GM12874 (cell line): ENCODE results near the gene ACSL3.

ENCODE experiments used
- TF ChIP-seq, protein P1 (sequence below): IDR thresholded peaks from 2 replicates; pipeline ENCODE4 v1.5.1; 2011; ENCODE audit warnings: low read depth, mild to moderate bottlenecking, control low read depth, low read length, moderate library complexity; ENCODE audit not compliant: insufficient read depth

Gene ACSL3

DNA sequence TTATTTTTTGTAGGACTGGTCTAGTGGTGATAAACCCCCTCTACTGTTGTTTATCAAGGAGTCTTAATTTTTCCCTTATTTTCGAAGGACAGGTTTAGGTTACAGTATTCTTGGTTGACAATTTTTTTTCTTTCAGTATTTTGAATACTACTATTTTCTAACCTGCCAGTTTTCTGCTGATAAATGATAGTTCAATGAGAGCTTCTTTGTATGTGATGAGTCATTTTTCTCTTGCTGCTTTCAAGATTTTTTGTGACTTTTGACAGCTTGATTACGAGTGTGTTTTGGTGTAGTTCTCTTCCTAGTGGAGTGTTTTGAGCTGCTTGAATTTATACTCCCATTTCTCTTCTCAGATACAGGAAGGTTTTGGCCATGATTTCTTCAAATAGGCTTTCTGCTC lies 77.5 kb downstream of the ACSL3 start:
- TF ChIP-seq, protein P1, sequence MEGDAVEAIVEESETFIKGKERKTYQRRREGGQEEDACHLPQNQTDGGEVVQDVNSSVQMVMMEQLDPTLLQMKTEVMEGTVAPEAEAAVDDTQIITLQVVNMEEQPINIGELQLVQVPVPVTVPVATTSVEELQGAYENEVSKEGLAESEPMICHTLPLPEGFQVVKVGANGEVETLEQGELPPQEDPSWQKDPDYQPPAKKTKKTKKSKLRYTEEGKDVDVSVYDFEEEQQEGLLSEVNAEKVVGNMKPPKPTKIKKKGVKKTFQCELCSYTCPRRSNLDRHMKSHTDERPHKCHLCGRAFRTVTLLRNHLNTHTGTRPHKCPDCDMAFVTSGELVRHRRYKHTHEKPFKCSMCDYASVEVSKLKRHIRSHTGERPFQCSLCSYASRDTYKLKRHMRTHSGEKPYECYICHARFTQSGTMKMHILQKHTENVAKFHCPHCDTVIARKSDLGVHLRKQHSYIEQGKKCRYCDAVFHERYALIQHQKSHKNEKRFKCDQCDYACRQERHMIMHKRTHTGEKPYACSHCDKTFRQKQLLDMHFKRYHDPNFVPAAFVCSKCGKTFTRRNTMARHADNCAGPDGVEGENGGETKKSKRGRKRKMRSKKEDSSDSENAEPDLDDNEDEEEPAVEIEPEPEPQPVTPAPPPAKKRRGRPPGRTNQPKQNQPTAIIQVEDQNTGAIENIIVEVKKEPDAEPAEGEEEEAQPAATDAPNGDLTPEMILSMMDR, result no peak

DNA sequence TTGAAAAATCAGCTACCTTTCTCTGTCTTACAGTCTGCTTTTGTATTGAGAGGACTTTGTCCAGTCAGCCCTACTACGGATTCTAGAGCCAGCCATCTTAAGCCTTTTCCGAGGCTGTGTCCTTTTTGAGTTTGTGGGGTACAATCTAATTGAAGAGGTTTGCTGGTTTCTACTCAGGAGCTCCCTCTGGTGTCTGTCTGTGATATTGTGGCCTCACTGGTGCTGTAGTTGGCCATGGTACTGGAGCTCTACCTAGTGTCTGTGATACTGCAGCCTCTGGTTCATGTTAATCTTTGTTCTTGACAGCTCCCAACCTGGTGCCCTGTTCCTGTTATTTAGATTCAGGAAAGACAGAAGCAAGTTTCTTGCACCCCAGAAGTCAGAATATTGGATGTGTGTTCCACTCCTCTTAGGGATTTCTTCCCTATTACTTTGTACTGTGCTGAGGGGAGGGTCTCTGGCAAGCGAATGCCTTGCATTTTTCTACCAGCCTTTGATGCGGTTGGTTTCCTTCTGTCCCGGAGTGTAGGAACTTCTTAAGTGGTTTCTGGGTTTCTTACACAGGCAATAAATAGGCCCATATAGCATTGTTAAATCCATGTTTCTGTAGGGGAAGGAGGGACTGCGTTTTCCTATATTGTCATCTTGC lies 78.5 kb downstream of the ACSL3 start:
- TF ChIP-seq, protein P1, result peak; percentile 85

DNA sequence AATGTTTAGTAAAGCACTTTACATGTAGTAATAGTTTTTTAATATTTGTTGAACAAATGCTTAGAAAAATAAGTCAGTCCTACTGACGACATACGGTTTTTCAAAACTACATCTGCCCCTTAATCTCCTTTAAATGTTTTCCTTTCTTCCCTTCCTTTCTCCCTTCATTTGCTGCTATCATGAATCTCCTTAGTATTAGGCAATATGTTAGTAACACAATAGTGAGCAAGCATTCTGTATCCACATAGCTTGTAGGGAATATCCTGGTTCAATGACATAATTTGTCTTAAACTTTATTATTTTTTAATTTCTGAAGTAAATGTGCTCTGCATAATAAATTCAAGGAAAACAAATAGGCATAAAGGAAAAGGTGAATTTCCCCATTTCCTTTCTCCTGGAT lies 79.1 kb downstream of the ACSL3 start:
- TF ChIP-seq, protein P1, result no peak

DNA sequence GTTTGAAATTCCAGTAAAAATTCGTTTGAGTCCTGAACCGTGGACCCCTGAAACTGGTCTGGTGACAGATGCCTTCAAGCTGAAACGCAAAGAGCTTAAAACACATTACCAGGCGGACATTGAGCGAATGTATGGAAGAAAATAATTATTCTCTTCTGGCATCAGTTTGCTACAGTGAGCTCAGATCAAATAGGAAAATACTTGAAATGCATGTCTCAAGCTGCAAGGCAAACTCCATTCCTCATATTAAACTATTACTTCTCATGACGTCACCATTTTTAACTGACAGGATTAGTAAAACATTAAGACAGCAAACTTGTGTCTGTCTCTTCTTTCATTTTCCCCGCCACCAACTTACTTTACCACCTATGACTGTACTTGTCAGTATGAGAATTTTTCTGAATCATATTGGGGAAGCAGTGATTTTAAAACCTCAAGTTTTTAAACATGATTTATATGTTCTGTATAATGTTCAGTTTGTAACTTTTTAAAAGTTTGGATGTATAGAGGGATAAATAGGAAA lies 80.7 kb downstream of the ACSL3 start:
- TF ChIP-seq, protein P1, result no peak

DNA sequence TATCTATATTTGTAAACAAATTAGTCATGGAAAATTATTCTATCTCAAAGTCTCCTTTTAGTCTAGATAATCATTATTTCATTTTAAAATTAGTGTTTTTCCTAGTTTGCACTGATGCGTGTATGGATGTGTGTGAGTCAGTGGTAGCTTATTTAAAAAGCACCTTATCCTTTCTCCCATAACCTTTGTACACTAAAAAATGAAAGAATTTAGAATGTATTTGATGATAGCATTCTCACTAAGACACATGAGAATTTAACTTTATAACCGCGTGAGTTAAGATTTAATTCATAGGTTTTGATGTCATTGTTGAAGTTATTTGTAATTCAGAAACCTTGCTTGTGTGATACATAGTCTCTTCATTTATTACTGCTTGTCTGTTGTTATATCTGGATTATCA lies 81.7 kb downstream of the ACSL3 start:
- TF ChIP-seq, protein P1, result no peak

DNA sequence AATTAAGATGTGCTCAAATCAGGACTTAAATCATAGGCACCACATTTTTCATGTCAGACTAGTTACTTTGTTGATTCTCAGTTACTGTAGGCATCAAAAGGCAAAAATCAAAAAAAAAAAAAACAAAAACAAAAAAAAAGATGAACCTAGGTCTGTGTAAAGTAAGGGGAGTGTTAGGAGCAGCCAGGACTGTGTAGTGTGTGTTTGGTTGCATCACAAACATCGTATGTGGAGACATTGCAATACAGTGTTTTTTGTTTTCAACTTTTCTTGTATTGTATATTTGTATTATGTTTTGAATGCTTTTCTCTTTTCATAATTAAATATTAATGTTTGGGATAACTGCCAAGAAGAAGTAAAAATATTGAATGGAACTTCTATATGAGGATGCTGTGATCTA lies 82.1 kb downstream of the ACSL3 start:
- TF ChIP-seq, protein P1, result no peak

DNA sequence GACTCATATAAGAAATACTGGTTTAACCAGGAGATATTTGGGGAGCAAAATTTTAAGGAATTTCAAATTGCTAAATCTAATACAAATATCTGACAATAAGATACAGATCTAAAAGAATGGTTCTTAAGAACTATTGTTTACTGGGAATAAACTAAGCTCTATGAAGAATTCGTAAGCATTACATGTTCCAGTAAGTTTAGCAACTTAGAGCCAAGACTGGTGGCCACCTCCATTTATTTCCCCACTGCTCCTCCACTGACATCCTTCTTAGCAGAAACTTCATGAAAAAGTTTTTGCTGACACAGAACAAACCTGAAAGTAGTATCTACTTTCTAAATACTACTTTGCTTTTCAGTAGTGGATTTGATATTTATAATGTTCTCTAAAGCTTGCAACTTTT lies 83.0 kb downstream of the ACSL3 start:
- TF ChIP-seq, protein P1, result no peak

DNA sequence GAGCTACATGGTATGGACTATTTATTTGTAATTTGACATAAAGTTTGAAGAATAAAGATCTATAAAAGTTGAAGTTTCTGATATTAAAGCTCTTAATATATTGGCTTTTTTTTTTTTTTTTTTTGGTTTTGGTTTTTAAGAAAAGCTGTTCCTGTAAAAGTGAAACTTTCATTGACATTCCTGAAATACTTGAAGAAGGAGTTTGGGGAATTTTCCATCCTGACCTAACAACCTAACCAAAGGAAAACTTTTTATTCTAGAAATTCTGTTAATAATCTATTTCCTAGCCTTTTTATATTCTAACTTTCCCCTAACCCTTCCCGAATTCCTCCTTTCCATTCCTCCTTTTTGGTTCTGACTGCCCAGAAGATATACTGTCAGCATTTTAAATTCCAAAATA lies 83.7 kb downstream of the ACSL3 start:
- TF ChIP-seq, protein P1, result no peak
